ENCODE data around the gene PBX3. TPM values are rescaled to one million over a fixed set of nuclear protein-coding genes. Genes with fewer than 3 reads are reported as not detected.

Gene PBX3
- total RNA-seq, 1 experiment from 2014 or later, result 46.0 TPM

DNA sequence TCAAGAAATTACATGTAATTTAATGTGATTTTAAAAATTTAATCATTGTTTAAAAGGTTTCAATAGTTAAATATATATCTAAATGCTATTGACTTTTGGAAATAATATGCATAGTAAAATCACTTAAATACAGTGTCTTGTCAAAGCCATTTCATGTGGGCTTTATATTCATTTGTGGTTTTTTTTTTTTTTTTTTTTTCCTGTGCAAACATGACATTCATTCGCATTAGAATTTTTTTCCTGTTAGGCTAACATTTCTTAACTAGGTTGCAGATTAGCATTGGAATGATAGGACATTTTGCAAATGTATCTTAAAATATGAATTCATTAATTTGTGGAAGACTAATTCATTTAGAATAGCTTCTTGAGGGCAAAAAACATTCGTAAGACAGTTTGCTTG is 149.8 kb downstream of the PBX3 start:
- H2AFZ ChIP-seq (ENCODE audit: low read length), result no peak overlapping the region
- H2AK5ac ChIP-seq (ENCODE audit: insufficient read length, low read length), result no peak overlapping the region
- Mint-ChIP-seq H3K4me3 (no peak overlapping the region), H3K9me3 (no peaks in the 10 kb centered on the region), H3K36me3 (ENCODE audit: insufficient read depth in 1 of 3, low read depth in 3 of 3) (no peaks in the 10 kb centered on the region), H3K4me1 (peaks cover 38 to 53% of the 10 kb centered on the region in 2 experiments), H3K27ac (no peak overlapping the region), H3K27me3 (ENCODE audit: low read depth) (no peaks in the 10 kb centered on the region)
- no peak overlapping the region for H3K4ac ChIP-seq (ENCODE audit: low read depth, low read length)
- H4K5ac ChIP-seq (ENCODE audit: insufficient read length, low read depth, low read length), result no peak overlapping the region
- no peak overlapping the region for H3K56ac ChIP-seq (ENCODE audit: insufficient read length, low read depth, low read length)
- H2BK15ac ChIP-seq (ENCODE audit: low read depth, low read length), result no peak overlapping the region
- no peak overlapping the region for H3K23ac ChIP-seq (ENCODE audit: insufficient read length, low read depth, low read length)
- H3K23me2 ChIP-seq (ENCODE audit: insufficient read length, low read depth, low read length, poor library complexity, severe bottlenecking), result no peaks in the 10 kb centered on the region
- TF ChIP-seq CTCF (conservative IDR thresholded peaks at IDR 0.05), result no peak
- H3K79me2 ChIP-seq (ENCODE audit: insufficient read depth, low read length), result peaks cover 2% of the 10 kb centered on the region; the same call in 1 of the 2 replicates
- no peak overlapping the region for H4K91ac ChIP-seq (ENCODE audit: insufficient read length, low read depth, low read length)
- peaks cover 2% of the 10 kb centered on the region; the same call in 1 of the 2 replicates for H3K4me1 ChIP-seq (ENCODE audit: insufficient read depth, low read length)
- H2BK12ac ChIP-seq (ENCODE audit: insufficient read length, low read depth, low read length), result no peak overlapping the region
- no peaks in the 10 kb centered on the region for H4K20me1 ChIP-seq (ENCODE audit: control insufficient read depth, insufficient read depth, insufficient read length)
- no peak overlapping the region for H2BK20ac ChIP-seq (ENCODE audit: low read depth, low read length, poor library complexity, severe bottlenecking)
- no peak overlapping the region for H3T11ph ChIP-seq (ENCODE audit: low read length)
- no peaks in the 10 kb centered on the region for H3K79me1 ChIP-seq (ENCODE audit: insufficient read depth, low read depth, low read length, poor library complexity, severe bottlenecking)
- H3K14ac ChIP-seq (ENCODE audit: insufficient read depth, low read length), result no peak overlapping the region
- no peak for DNase-seq
- no peaks in the 10 kb centered on the region for H3K27me3 ChIP-seq (ENCODE audit: insufficient read depth, low read length)
- H3K9me3 ChIP-seq (ENCODE audit: control insufficient read depth, low read depth, low read length), result no peaks in the 10 kb centered on the region
- H2BK5ac ChIP-seq (ENCODE audit: insufficient read length, low read length), result no peak overlapping the region
- H3K4me2 ChIP-seq (ENCODE audit: insufficient read depth, insufficient read length, low read length), result no peak overlapping the region
- no peak overlapping the region for H3K18ac ChIP-seq (ENCODE audit: insufficient read length, low read depth, low read length)
- no peak overlapping the region for H4K8ac ChIP-seq (replicated peaks; ENCODE audit: insufficient read length, low read depth, low read length)
- H2BK120ac ChIP-seq (ENCODE audit: low read depth, low read length, poor library complexity, severe bottlenecking), result no peak overlapping the region
- WGBS (ENCODE audit: extremely low coverage, insufficient read length, low lambda C conversion rate), result no CpG with 5 or more reads among the region's 2 CpGs
- H3K27ac ChIP-seq (ENCODE audit: insufficient read length, low read depth, low read length), result no peak overlapping the region
- no peak overlapping the region for H3K9ac ChIP-seq (ENCODE audit: extremely low read depth, insufficient read length, low read length)
